ENCODE measurements around the gene HMGB2. TPM values are rescaled to one million over a fixed set of nuclear protein-coding genes. Genes with fewer than 3 reads are reported as not detected.

The HMGB2 gene
- total and polyA plus RNA-seq, 2 of the 8 experiments (the other 6 are each of a cell fraction or from before 2014, with no cell fraction given), result 54.7 to 218 TPM

DNA sequence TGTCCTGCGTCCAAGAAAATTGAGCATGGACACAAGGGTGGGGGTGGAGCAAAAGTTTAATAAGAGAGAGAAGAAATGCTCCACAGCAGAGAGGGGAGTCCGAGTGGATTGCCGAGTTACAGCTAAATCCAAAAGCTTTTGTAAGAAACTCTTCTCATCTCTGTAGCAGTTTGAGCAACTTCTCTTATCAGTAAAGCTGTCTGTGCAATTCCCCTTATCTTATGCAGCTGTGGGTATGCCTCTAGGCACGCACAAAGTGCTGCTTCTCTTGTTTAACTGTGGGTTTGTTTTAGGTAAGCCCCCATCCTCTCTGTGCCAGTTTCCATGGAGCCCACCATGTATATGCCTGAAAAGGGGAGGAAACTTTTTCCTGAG lies 44.8 kb downstream of the HMGB2 start:
- H3K27ac ChIP-seq (ENCODE audit: low read depth, low read length), result no peak overlapping the region
- H3K56ac ChIP-seq (replicated peaks; ENCODE audit: insufficient read length, low read depth, low read length), result no peak overlapping the region
- peaks cover 0 to 1% (median 0%) of the 10 kb centered on the region in 4 experiments; a peak in 1 of 7 replicates for H3K27me3 ChIP-seq (replicated peaks in 1 of 4; ENCODE audit: control insufficient read depth in 3 of 4, extremely low read depth in 1 of 4, insufficient read depth in 3 of 4, low read length in 3 of 4)
- no peak overlapping the region for H4K91ac ChIP-seq (replicated peaks; ENCODE audit: insufficient read length, low read length)
- H3K23ac ChIP-seq (ENCODE audit: insufficient read length), result no peak overlapping the region
- ChIA-PET CTCF (ENCODE audit: partially characterized antibody) (interaction anchor here (0.6 to 5.4 kb wide), 14 partner anchors 9 to 276 kb away, joined by 3 to 33 read pairs (median 4); no protein-coding TSS in a partner anchor), POLR2A (ENCODE audit: partially characterized antibody) (interaction anchor here (0.8 kb wide), 1 partner anchor 45 kb away, joined by 3 read pairs; the partner anchor contains the start of gene HMGB2)
- H3K14ac ChIP-seq (ENCODE audit: insufficient read length), result no peak overlapping the region
- H2AFZ ChIP-seq (ENCODE audit: low read length), result no peak overlapping the region
- no peak overlapping the region for H3K4ac ChIP-seq (replicated peaks; ENCODE audit: insufficient read length, low read depth, low read length)
- H3K23me2 ChIP-seq (ENCODE audit: low read depth, low read length), result no peaks in the 10 kb centered on the region
- 88% methylated on average over 4 of the region's 4 CpGs; no CpG with 5 or more reads in 1 of the 2 experiments for WGBS, 2 experiments (ENCODE audit: extremely low coverage in 1 of 2, insufficient coverage in 1 of 2, insufficient read length in 1 of 2, insufficient replicate concordance in 2 of 2, low coverage in 1 of 2, low lambda C conversion rate in 2 of 2, missing lambda C conversion rate in 1 of 2)
- no peak overlapping the region for H2AK5ac ChIP-seq (ENCODE audit: low read depth, low read length)
- H2BK120ac ChIP-seq (replicated peaks; ENCODE audit: low read depth, low read length), result no peak overlapping the region
- FAIRE-seq (no peak), DNase-seq (ENCODE audit: low read depth in 1 of 2, low spot score in 2 of 2) (no peak)
- peaks cover 0 to 36% of the 10 kb centered on the region in 2 experiments; a peak in 2 of 4 replicates for H3K79me2 ChIP-seq (ENCODE audit: control insufficient read depth in 1 of 2, insufficient read depth in 2 of 2, low read length in 2 of 2)
- no peak overlapping the region for H3K4me2 ChIP-seq (ENCODE audit: insufficient read depth in 1 of 2, low read depth in 2 of 2, low read length in 2 of 2)
- H3K36me3 ChIP-seq (ENCODE audit: control insufficient read depth in 2 of 4, insufficient read depth in 4 of 4, low read length in 3 of 4), result peaks cover 0 to 25% (median 7%) of the 10 kb centered on the region in 4 experiments; a peak in 4 of 8 replicates
- H2BK20ac ChIP-seq (ENCODE audit: low read length), result no peak overlapping the region
- H3K9ac ChIP-seq (replicated peaks in 1 of 4; ENCODE audit: extremely low read depth in 1 of 4, low read depth in 3 of 4, low read length in 3 of 4), result no peak overlapping the region
- no peak overlapping the region for H2BK15ac ChIP-seq (ENCODE audit: low read length)
- peaks cover 23 to 27% of the 10 kb centered on the region in 2 experiments for H3K9me3 ChIP-seq (ENCODE audit: insufficient read depth in 2 of 2, low read depth in 1 of 2, low read length in 1 of 2)
- no peak overlapping the region for H3K18ac ChIP-seq (ENCODE audit: extremely low read depth, low read length)
- H3K79me1 ChIP-seq (ENCODE audit: low read depth, low read length), result no peaks in the 10 kb centered on the region; the same call in 1 of the 2 replicates
- H4K8ac ChIP-seq (ENCODE audit: extremely low read depth, insufficient read depth, low read length), result no peak overlapping the region
- H3K4me1 ChIP-seq (replicated peaks in 1 of 4; ENCODE audit: control insufficient read depth in 3 of 4, insufficient read depth in 4 of 4, low read length in 3 of 4), result 0 out of 7 replicates have a peak, but pooled peaks cover 0 to 1% (median 0%) of the 10 kb centered on the region in 4 experiments
- peaks cover 0 to 3% of the 10 kb centered on the region in 2 experiments for H4K20me1 ChIP-seq (replicated peaks in 1 of 2; ENCODE audit: control insufficient read depth in 1 of 2, insufficient read depth in 2 of 2, low read length in 2 of 2)
- H3K4me3 ChIP-seq (ENCODE audit: extremely low read depth in 1 of 4, insufficient read depth in 2 of 4, low read depth in 3 of 4, low read length in 4 of 4), result no peak overlapping the region
- no peak overlapping the region for H2BK5ac ChIP-seq (ENCODE audit: low read depth, low read length)
- H4K5ac ChIP-seq (ENCODE audit: insufficient read length, low read depth, low read length), result no peak overlapping the region
- no peak overlapping the region for H2BK12ac ChIP-seq (ENCODE audit: low read depth, low read length)
- TF ChIP-seq TBP (IDR thresholded peaks at IDR 0.05; ENCODE audit: low read depth, low read length) (no peak), SUZ12 (IDR thresholded peaks at IDR 0.05; ENCODE audit: low read length) (no peak), ASH2L (IDR thresholded peaks at IDR 0.05; ENCODE audit: low read length) (no peak), BRCA1 (IDR thresholded peaks at IDR 0.05; ENCODE audit: low read depth, low read length) (no peak), NANOG (IDR thresholded peaks at IDR 0.05; ENCODE audit: insufficient read depth, low read depth, low read length, poor library complexity, severe bottlenecking) (no peak), GABPA (IDR thresholded peaks at IDR 0.05; ENCODE audit: borderline replicate concordance, insufficient read depth, low read length) (no peak), CBX5 (IDR thresholded peaks at IDR 0.05; ENCODE audit: low read depth, low read length) (no peak), CEBPB (IDR thresholded peaks at IDR 0.05; ENCODE audit: low read depth, low read length) (no peak), CHD2 (IDR thresholded peaks at IDR 0.05; ENCODE audit: low read length) (no peak), RBBP5 (IDR thresholded peaks at IDR 0.05; ENCODE audit: borderline replicate concordance, low read depth, low read length) (no peak), POU5F1 (IDR thresholded peaks at IDR 0.05; ENCODE audit: low read depth, low read length) (no peak), RAD21 (IDR thresholded peaks at IDR 0.05 in 1 of 2, conservative IDR thresholded peaks at IDR 0.05 in 1 of 2; ENCODE audit: low read depth in 2 of 2, low read length in 2 of 2) (no peak), SIRT6 (IDR thresholded peaks at IDR 0.05; ENCODE audit: low read length) (no peak), KDM1A (IDR thresholded peaks at IDR 0.05; ENCODE audit: borderline replicate concordance, low read length) (no peak), BCL11A (IDR thresholded peaks at IDR 0.05; ENCODE audit: low read depth in 2 of 2, low read length in 2 of 2) (no peak)
